Tibial nerve (tissue), 4 donors: ENCODE data around the gene REEP2.

Experiments used
- CTCF ChIP-seq, 5 experiments: fragments of 200-600 bp in 3 of 5; fragments of 450-650 bp in 2 of 5; sonication (generic) in 3 of 5; IDR thresholded peaks; one replicate each; pipeline ENCODE4 v1.5.1; 2016 to 2019; ENCODE audit warnings: antibody characterized with exemption in 5 of 5, mild to moderate bottlenecking in 3 of 5, moderate library complexity in 2 of 5
- EP300 ChIP-seq, 2 donors: sonication (generic); formaldehyde crosslinking; IDR thresholded peaks; one replicate each; pipeline ENCODE4 v1.6.1; 2017; ENCODE audit warnings: antibody characterized with exemption in 2 of 2, mild to moderate bottlenecking in 1 of 2
- POLR2A ChIP-seq, 2 donors: fragments of 450-650 bp; IDR thresholded peaks; one replicate each; pipeline ENCODE4 v1.6.1; 2017; ENCODE audit warnings: antibody characterized with exemption in 2 of 2, mild to moderate bottlenecking in 2 of 2, moderate library complexity in 2 of 2

- TF ChIP-seq CTCF (IDR thresholded peaks at IDR 0.05) (no peak), POLR2A (IDR thresholded peaks at IDR 0.05) (no peak), EP300 (IDR thresholded peaks at IDR 0.05) (no peak)
Measured at GRCh38 chr5:138453590-138453989, 14.7 kb downstream of the REEP2 start.
